Hepatocyte (in vitro differentiated cells): ENCODE results near the gene PWWP2B. TPM values are rescaled to one million over a fixed set of nuclear protein-coding genes. Genes with fewer than 3 reads are reported as not detected.

ENCODE experiments used
- DNase-seq: peaks from one replicate; pipeline ENCODE4 v3.0.0-alpha.2; 2016; ENCODE audit warnings: low spot score
- H2AFZ ChIP-seq: fragments of 200-600 bp; sonication (generic); 2 replicates; pipeline ENCODE4 v1.6.0; 2016; ENCODE audit warnings: antibody characterized with exemption, mild to moderate bottlenecking
- H3K27ac ChIP-seq: fragments of 200-600 bp; sonication (generic); 2 replicates; pipeline ENCODE4 v1.5.1; 2016; ENCODE audit warnings: mild to moderate bottlenecking
- H3K27me3 ChIP-seq: fragments of 200-600 bp; sonication (generic); 2 replicates; pipeline ENCODE4 v1.6.1; 2016
- H3K36me3 ChIP-seq: fragments of 200-600 bp; sonication (generic); replicated peaks from 2 replicates; pipeline ENCODE4 v1.5.1; 2016; ENCODE audit warnings: low read depth; ENCODE audit not compliant: insufficient read depth
- H3K4me1 ChIP-seq: fragments of 200-600 bp; sonication (generic); 2 replicates; pipeline ENCODE4 v1.5.1; 2016; ENCODE audit warnings: mild to moderate bottlenecking, moderate library complexity; ENCODE audit not compliant: insufficient read depth
- H3K4me2 ChIP-seq: fragments of 200-600 bp; sonication (generic); 2 replicates; pipeline ENCODE4 v1.6.0; 2016
- H3K4me3 ChIP-seq: fragments of 200-600 bp; sonication (generic); 2 replicates; pipeline ENCODE4 v1.5.1; 2016; ENCODE audit warnings: mild to moderate bottlenecking
- H3K79me2 ChIP-seq: fragments of 200-600 bp; sonication (generic); 2 replicates; pipeline ENCODE4 v1.6.0; 2017; ENCODE audit warnings: mild to moderate bottlenecking
- H3K9me2 ChIP-seq: fragments of 200-600 bp; sonication (generic); replicated peaks from 2 replicates; pipeline ENCODE4 v1.6.0; 2017; ENCODE audit warnings: mild to moderate bottlenecking; ENCODE audit not compliant: insufficient read depth
- H3K9me3 ChIP-seq: fragments of 200-600 bp; sonication (generic); 2 replicates; pipeline ENCODE4 v1.5.1; 2016; ENCODE audit warnings: low read depth, mild to moderate bottlenecking
- H4K20me1 ChIP-seq: fragments of 200-600 bp; sonication (generic); 2 replicates; pipeline ENCODE4 v1.6.0; 2016; ENCODE audit warnings: mild to moderate bottlenecking; ENCODE audit not compliant: insufficient read depth, poor library complexity, severe bottlenecking
- CTCF ChIP-seq: fragments of 200-600 bp; sonication (generic); IDR thresholded peaks from 2 replicates; pipeline ENCODE4 v1.5.1; 2016; ENCODE audit warnings: antibody characterized with exemption, mild to moderate bottlenecking; ENCODE audit not compliant: poor library complexity
- EZH2 ChIP-seq: fragments of 200-600 bp; sonication (generic); IDR thresholded peaks from 2 replicates; pipeline ENCODE4 v1.6.1; 2016; ENCODE audit warnings: antibody characterized with exemption, mild to moderate bottlenecking, borderline replicate concordance
- EZH2phosphoT487 ChIP-seq: fragments of 200-600 bp; sonication (generic); IDR thresholded peaks from one replicate; pipeline ENCODE4 v1.6.1; 2018; ENCODE audit warnings: antibody characterized with exemption, mild to moderate bottlenecking, low read depth, moderate library complexity; ENCODE audit not compliant: unreplicated experiment, severe bottlenecking
- WGBS: methylation state at CpG from one replicate; pipeline ENCODE4 v1.1.6; 2016; ENCODE audit warnings: low lambda C conversion rate; ENCODE audit errors: missing lambda C conversion rate; 5-methylcytosine and 5-hydroxymethylcytosine counted together
- polyA plus RNA-seq: library from polyadenylated mRNA; unstranded; fragments of >200 nt; fragmentation: Nextera tagmentation; extraction: Ambion mirVana; gene quantifications from 2 replicates; pipeline ENCODE4 v1.2.1, GENCODE V29; 2016
- total RNA-seq: library from RNA; depleted of rRNA; stranded (reverse); fragments of >200 nt; gene quantifications from 2 replicates; pipeline ENCODE4 v1.2.3, GENCODE V29; 2014

The PWWP2B gene
- total and polyA plus RNA-seq, 2 experiments from 2014 or later: 10.7 to 18.0 TPM

GRCh38 chr10:132439424-132440163 is 42.6 kb downstream of the PWWP2B start:
- no peaks in the 10 kb centered on the region for H3K4me1 ChIP-seq
- DNase-seq: no peak
- H3K27me3 ChIP-seq: no peaks in the 10 kb centered on the region
- H3K4me3 ChIP-seq: no peak overlapping the region
- no peaks in the 10 kb centered on the region for H3K79me2 ChIP-seq
- no peak overlapping the region for H3K4me2 ChIP-seq
- TF ChIP-seq CTCF: no peak
- no peak for TF ChIP-seq EZH2
- no peak for TF ChIP-seq EZH2phosphoT487
- no peaks in the 10 kb centered on the region for H3K9me2 ChIP-seq
- no peaks in the 10 kb centered on the region for H3K9me3 ChIP-seq
- WGBS: 97% methylated on average over 18 of the region's 18 CpGs
- H3K27ac ChIP-seq: no peak overlapping the region
- no peaks in the 10 kb centered on the region for H3K36me3 ChIP-seq
- no peaks in the 10 kb centered on the region for H4K20me1 ChIP-seq
- no peak overlapping the region for H2AFZ ChIP-seq

GRCh38 chr10:132440791-132441565 is 44.0 kb downstream of the PWWP2B start:
- Histone ChIP-seq H3K27me3 (no peaks in the 10 kb centered on the region), H4K20me1 (no peaks in the 10 kb centered on the region), H2AFZ (no peak overlapping the region), H3K9me3 (no peaks in the 10 kb centered on the region), H3K4me3 (no peak overlapping the region), H3K27ac (no peak overlapping the region), H3K9me2 (no peaks in the 10 kb centered on the region), H3K4me2 (no peak overlapping the region), H3K79me2 (no peaks in the 10 kb centered on the region), H3K36me3 (no peaks in the 10 kb centered on the region), H3K4me1 (peaks cover 8% of the 10 kb centered on the region)
- DNase-seq: no peak
- TF ChIP-seq CTCF (no peak), EZH2phosphoT487 (no peak), EZH2 (no peak)
- WGBS: 92% methylated on average over 25 of the region's 25 CpGs

- H3K9me2 ChIP-seq: no peaks in the 10 kb centered on the region
- H3K27me3 ChIP-seq: no peaks in the 10 kb centered on the region
- H3K4me1 ChIP-seq: peaks cover 14% of the 10 kb centered on the region
- no peaks in the 10 kb centered on the region for H3K9me3 ChIP-seq
- no peaks in the 10 kb centered on the region for H4K20me1 ChIP-seq
- H3K4me2 ChIP-seq: no peak overlapping the region
- no peak overlapping the region for H3K4me3 ChIP-seq
- TF ChIP-seq CTCF (no peak), EZH2phosphoT487 (no peak), EZH2 (no peak)
- 93% methylated on average over 21 of the region's 22 CpGs for WGBS
- H3K27ac ChIP-seq: no peak overlapping the region
- H3K36me3 ChIP-seq: no peaks in the 10 kb centered on the region
- H3K79me2 ChIP-seq: no peaks in the 10 kb centered on the region
- H2AFZ ChIP-seq: no peak overlapping the region
- no peak for DNase-seq
These were observed 45.0 kb downstream of the PWWP2B start for GRCh38 chr10:132441818-132442524.
